ENCODE results near the gene NDST4. TPM values are rescaled to one million over a fixed set of nuclear protein-coding genes. Genes with fewer than 3 reads are reported as not detected.

Gene NDST4
- polyA plus RNA-seq, 1 donor (not counting 4 experiments of a cell fraction or from before 2014, with no cell fraction given) = not detected

GRCh38 chr4:114922592-114922933 lies 190.9 kb downstream of the NDST4 start:
- no peak for TF ChIP-seq CTCF (optimal IDR thresholded peaks at IDR 0.05 in 1 of 3, IDR thresholded peaks at IDR 0.05 in 1 of 3, conservative IDR thresholded peaks at IDR 0.05 in 1 of 3; ENCODE audit: extremely low read depth in 1 of 3, insufficient read depth in 2 of 3, low read length in 3 of 3)
- TF ChIP-seq EZH2 (IDR thresholded peaks at IDR 0.05; ENCODE audit: low read length) = no peak
- H3K4me1 ChIP-seq (ENCODE audit: control insufficient read depth, extremely low read depth, insufficient read depth, low read length) = no peaks in the 10 kb centered on the region
- H3K4me3 ChIP-seq (ENCODE audit: control insufficient read depth in 2 of 3, extremely low read depth in 1 of 3, insufficient read depth in 2 of 3, low read depth in 1 of 3, low read length in 3 of 3) = no peak overlapping the region
- H3K4me2 ChIP-seq (ENCODE audit: control insufficient read depth, extremely low read depth, insufficient read depth, low read depth, low read length) = no peak overlapping the region
- dilution Hi-C loops (cut with MboI; ENCODE audit: extremely low pct_ligation_motif_present, low sequenced_read_pairs) = no loop called here
- H3K9me3 ChIP-seq (ENCODE audit: control insufficient read depth, low read depth, low read length) = no peaks in the 10 kb centered on the region
- H3K36me3 ChIP-seq (ENCODE audit: control insufficient read depth in 2 of 2, extremely low read depth in 1 of 2, insufficient read depth in 2 of 2, low read length in 2 of 2) = no peaks in the 10 kb centered on the region
- DNase-seq (ENCODE audit: low read depth, low spot score) (no peak), FAIRE-seq (no peak)
- no peak overlapping the region for H2AFZ ChIP-seq (ENCODE audit: control insufficient read depth, low read length)
- no peaks in the 10 kb centered on the region for H3K27me3 ChIP-seq (ENCODE audit: control insufficient read depth, extremely low read depth, insufficient read depth, low read length)
- no peaks in the 10 kb centered on the region for H3K9me1 ChIP-seq (ENCODE audit: control insufficient read depth, extremely low read depth, insufficient read depth, low read length)
- H4K20me1 ChIP-seq (ENCODE audit: control insufficient read depth, extremely low read depth, insufficient read depth, low read length) = no peaks in the 10 kb centered on the region
- no peaks in the 10 kb centered on the region for H3K79me2 ChIP-seq (ENCODE audit: control insufficient read depth, insufficient read depth, low read length)
- no peak overlapping the region for H3K27ac ChIP-seq (ENCODE audit: control insufficient read depth, insufficient read depth, low read length)
- no peak overlapping the region for H3K9ac ChIP-seq (ENCODE audit: control insufficient read depth, extremely low read depth, insufficient read depth, low read length)

GRCh38 chr4:114921790-114922591 lies 191.4 kb downstream of the NDST4 start:
- no peak overlapping the region for H3K4me3 ChIP-seq (ENCODE audit: control insufficient read depth in 2 of 3, extremely low read depth in 1 of 3, insufficient read depth in 2 of 3, low read depth in 1 of 3, low read length in 3 of 3)
- H3K27me3 ChIP-seq (ENCODE audit: control insufficient read depth, extremely low read depth, insufficient read depth, low read length) = no peaks in the 10 kb centered on the region
- H3K27ac ChIP-seq (ENCODE audit: control insufficient read depth, insufficient read depth, low read length) = no peak overlapping the region
- H4K20me1 ChIP-seq (ENCODE audit: control insufficient read depth, extremely low read depth, insufficient read depth, low read length) = no peaks in the 10 kb centered on the region
- no peaks in the 10 kb centered on the region for H3K79me2 ChIP-seq (ENCODE audit: control insufficient read depth, insufficient read depth, low read length)
- FAIRE-seq = no peak
- H3K9me1 ChIP-seq (ENCODE audit: control insufficient read depth, extremely low read depth, insufficient read depth, low read length) = no peaks in the 10 kb centered on the region
- TF ChIP-seq EZH2 (IDR thresholded peaks at IDR 0.05; ENCODE audit: low read length) (no peak), CTCF (optimal IDR thresholded peaks at IDR 0.05 in 1 of 3, IDR thresholded peaks at IDR 0.05 in 1 of 3, conservative IDR thresholded peaks at IDR 0.05 in 1 of 3; ENCODE audit: extremely low read depth in 1 of 3, insufficient read depth in 2 of 3, low read length in 3 of 3) (no peak)
- no peak overlapping the region for H3K4me2 ChIP-seq (ENCODE audit: control insufficient read depth, extremely low read depth, insufficient read depth, low read depth, low read length)
- no peak for DNase-seq (ENCODE audit: low read depth, low spot score)
- dilution Hi-C loops (cut with MboI; ENCODE audit: extremely low pct_ligation_motif_present, low sequenced_read_pairs) = no loop called here
- no peak overlapping the region for H2AFZ ChIP-seq (ENCODE audit: control insufficient read depth, low read length)
- H3K9ac ChIP-seq (ENCODE audit: control insufficient read depth, extremely low read depth, insufficient read depth, low read length) = no peak overlapping the region
- H3K9me3 ChIP-seq (ENCODE audit: control insufficient read depth, low read depth, low read length) = no peaks in the 10 kb centered on the region
- no peaks in the 10 kb centered on the region for H3K4me1 ChIP-seq (ENCODE audit: control insufficient read depth, extremely low read depth, insufficient read depth, low read length)
- H3K36me3 ChIP-seq (ENCODE audit: control insufficient read depth in 2 of 2, extremely low read depth in 1 of 2, insufficient read depth in 2 of 2, low read length in 2 of 2) = no peaks in the 10 kb centered on the region

Data from keratinocyte (primary cell).